Left ventricle myocardium inferior (tissue), 1 donor: ENCODE data around the gene NSL1. TPM values are rescaled to one million over a fixed set of nuclear protein-coding genes. Genes with fewer than 3 reads are reported as not detected.
"Not testable (repeated sequence)": the region's sequence is repeated elsewhere in the genome, so short reads cannot be mapped to it uniquely, and the experiment has no call there.

Source experiments
- DNase-seq: peaks from one replicate; pipeline ENCODE4 v3.0.0-alpha.2; 2020
- H3K27ac ChIP-seq: fragments of 200-600 bp; replicated peaks from 2 replicates; pipeline ENCODE4 v1.8.0; 2021
- H3K27me3 ChIP-seq: fragments of 200-600 bp; 2 replicates; pipeline ENCODE4 v1.8.0; 2021; ENCODE audit warnings: low read depth
- H3K36me3 ChIP-seq: fragments of 200-600 bp; 2 replicates; pipeline ENCODE4 v1.8.0; 2021
- H3K4me1 ChIP-seq: fragments of 200-600 bp; 2 replicates; pipeline ENCODE4 v1.8.0; 2021
- H3K4me3 ChIP-seq: fragments of 200-600 bp; 2 replicates; pipeline ENCODE4 v1.8.0; 2021; ENCODE audit warnings: mild to moderate bottlenecking, moderate library complexity
- H3K9me3 ChIP-seq: fragments of 200-600 bp; replicated peaks from 2 replicates; pipeline ENCODE4 v1.8.0; 2021
- CTCF ChIP-seq: fragments of 200-600 bp; IDR thresholded peaks from 2 replicates; pipeline ENCODE4 v1.8.0; 2021; ENCODE audit warnings: antibody characterized with exemption, mild to moderate bottlenecking, borderline replicate concordance
- intact Hi-C: fragments of 100-400 bp; cut with micrococcal nuclease; formaldehyde crosslinking; loops from one replicate; pipeline ENCODE4 v1.11.0; 2022
- total RNA-seq: library from RNA; stranded (reverse); fragmentation: NEBNext Ultra II Directional; extraction: Animal tissue kit (Norgen Biotek cat#: 25700); gene quantifications from one replicate; pipeline ENCODE4 v1.2.1, GENCODE V29; 2021
- donor health status: DM: no; HTN: yes; CAD: no; lungs with severe emphysema.

Gene NSL1
- total RNA-seq, 1 donor from 2014 or later, result 29.0 TPM

GRCh38 chr1:212733109-212733508 is 58.5 kb downstream of the NSL1 start:
- Histone ChIP-seq H3K27ac (no peak overlapping the region), H3K9me3 (no peaks in the 10 kb centered on the region), H3K4me3 (no peak overlapping the region), H3K4me1 (peaks cover 5% of the 10 kb centered on the region), H3K36me3 (no peaks in the 10 kb centered on the region), H3K27me3 (no peaks in the 10 kb centered on the region)
- TF ChIP-seq CTCF, result no peak
- intact Hi-C loops, result no loop called here
- DNase-seq, result no peak

GRCh38 chr1:212731630-212732029 is 59.9 kb downstream of the NSL1 start:
- no peak for DNase-seq
- H3K36me3 ChIP-seq, result peaks cover 3% of the 10 kb centered on the region
- intact Hi-C loops, result no loop called here
- no peak for TF ChIP-seq CTCF
- no peak overlapping the region for H3K27ac ChIP-seq
- H3K4me1 ChIP-seq, result no peaks in the 10 kb centered on the region
- no peak overlapping the region for H3K4me3 ChIP-seq
- H3K27me3 ChIP-seq, result no peaks in the 10 kb centered on the region
- H3K9me3 ChIP-seq, result no peaks in the 10 kb centered on the region

GRCh38 chr1:212728606-212729005 is 63.0 kb downstream of the NSL1 start:
- Histone ChIP-seq H3K27ac (no peak overlapping the region), H3K9me3 (no peaks in the 10 kb centered on the region), H3K4me3 (no peak overlapping the region), H3K27me3 (no peaks in the 10 kb centered on the region), H3K36me3 (peaks cover 6% of the 10 kb centered on the region), H3K4me1 (no peaks in the 10 kb centered on the region)
- TF ChIP-seq CTCF, result no peak
- no peak for DNase-seq
- intact Hi-C loops, result no loop called here

GRCh38 chr1:212727386-212728181 is 64.0 kb downstream of the NSL1 start:
- intact Hi-C loops, result no loop called here
- no peaks in the 10 kb centered on the region for H3K4me1 ChIP-seq
- TF ChIP-seq CTCF, result no peak
- no peak overlapping the region for H3K27ac ChIP-seq
- no peaks in the 10 kb centered on the region for H3K9me3 ChIP-seq
- H3K27me3 ChIP-seq, result no peaks in the 10 kb centered on the region
- no peak for DNase-seq
- H3K36me3 ChIP-seq, result peaks cover 6% of the 10 kb centered on the region
- H3K4me3 ChIP-seq, result no peak overlapping the region

GRCh38 chr1:212724679-212725078 is 66.9 kb downstream of the NSL1 start:
- H3K4me1 ChIP-seq, DNase-seq, H3K4me3 ChIP-seq: not testable (repeated sequence)

GRCh38 chr1:212722270-212722957 is 69.2 kb downstream of the NSL1 start:
- Histone ChIP-seq H3K27me3 (no peaks in the 10 kb centered on the region), H3K36me3 (peaks cover 6% of the 10 kb centered on the region), H3K4me3 (no peak overlapping the region), H3K4me1 (no peaks in the 10 kb centered on the region), H3K27ac (no peak overlapping the region), H3K9me3 (no peaks in the 10 kb centered on the region)
- intact Hi-C loops, result no loop called here
- no peak for TF ChIP-seq CTCF
- no peak for DNase-seq

More at GRCh38 chr1:212724679-212725078, 66.9 kb downstream of the NSL1 start:
- H3K36me3 ChIP-seq, H3K27ac ChIP-seq, H3K9me3 ChIP-seq, intact Hi-C loops, H3K27me3 ChIP-seq: not testable (repeated sequence)
